ENCODE measurements around the gene SMAD3.

SMAD3 gene

GRCh38 chr15:67117370-67117769, 52.0 kb downstream of the SMAD3 start:
- no peak for TF ChIP-seq CTCF (IDR thresholded peaks at IDR 0.05; ENCODE audit: low read depth, low read length, missing control alignments)
- DNase-seq (ENCODE audit: low read depth) = no peak
- H3K4me3 ChIP-seq (ENCODE audit: low read depth, low read length) = no peak overlapping the region
- in situ Hi-C loops (cut with HindIII; ENCODE audit: low sequenced_read_pairs) = no loop called here

DNA sequence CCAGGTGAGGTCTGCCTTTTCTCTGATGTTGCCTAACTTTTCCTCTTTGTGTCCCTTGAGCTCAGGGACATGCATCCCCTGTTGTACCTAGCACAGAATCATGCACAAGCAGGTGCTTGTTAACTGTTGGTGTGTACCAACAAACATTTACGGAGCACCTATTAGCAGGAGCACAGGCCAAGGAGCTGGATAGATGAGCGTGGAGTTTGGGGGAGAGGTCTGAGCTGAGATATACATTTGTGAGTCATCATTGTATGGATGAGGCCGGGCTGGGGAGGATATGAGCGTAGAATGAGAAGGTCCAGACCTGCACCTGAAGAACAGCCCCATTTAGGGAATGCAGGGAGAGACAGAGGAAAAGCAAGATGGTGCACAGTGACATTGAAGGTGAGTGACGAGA, 53.4 kb downstream of the SMAD3 start:
- in situ Hi-C loops (cut with HindIII; ENCODE audit: low sequenced_read_pairs) = no loop called here
- no peak overlapping the region for H3K4me3 ChIP-seq (ENCODE audit: low read depth, low read length)
- TF ChIP-seq CTCF (IDR thresholded peaks at IDR 0.05; ENCODE audit: low read depth, low read length, missing control alignments) = no peak
- DNase-seq (ENCODE audit: low read depth) = no peak

- TF ChIP-seq CTCF (IDR thresholded peaks at IDR 0.05; ENCODE audit: low read depth, low read length, missing control alignments) = no peak
- in situ Hi-C loops (cut with HindIII; ENCODE audit: low sequenced_read_pairs) = no loop called here
- no peak for DNase-seq (ENCODE audit: low read depth)
- no peak overlapping the region for H3K4me3 ChIP-seq (ENCODE audit: low read depth, low read length)
These were observed 53.9 kb downstream of the SMAD3 start for GRCh38 chr15:67119238-67119846.

DNA sequence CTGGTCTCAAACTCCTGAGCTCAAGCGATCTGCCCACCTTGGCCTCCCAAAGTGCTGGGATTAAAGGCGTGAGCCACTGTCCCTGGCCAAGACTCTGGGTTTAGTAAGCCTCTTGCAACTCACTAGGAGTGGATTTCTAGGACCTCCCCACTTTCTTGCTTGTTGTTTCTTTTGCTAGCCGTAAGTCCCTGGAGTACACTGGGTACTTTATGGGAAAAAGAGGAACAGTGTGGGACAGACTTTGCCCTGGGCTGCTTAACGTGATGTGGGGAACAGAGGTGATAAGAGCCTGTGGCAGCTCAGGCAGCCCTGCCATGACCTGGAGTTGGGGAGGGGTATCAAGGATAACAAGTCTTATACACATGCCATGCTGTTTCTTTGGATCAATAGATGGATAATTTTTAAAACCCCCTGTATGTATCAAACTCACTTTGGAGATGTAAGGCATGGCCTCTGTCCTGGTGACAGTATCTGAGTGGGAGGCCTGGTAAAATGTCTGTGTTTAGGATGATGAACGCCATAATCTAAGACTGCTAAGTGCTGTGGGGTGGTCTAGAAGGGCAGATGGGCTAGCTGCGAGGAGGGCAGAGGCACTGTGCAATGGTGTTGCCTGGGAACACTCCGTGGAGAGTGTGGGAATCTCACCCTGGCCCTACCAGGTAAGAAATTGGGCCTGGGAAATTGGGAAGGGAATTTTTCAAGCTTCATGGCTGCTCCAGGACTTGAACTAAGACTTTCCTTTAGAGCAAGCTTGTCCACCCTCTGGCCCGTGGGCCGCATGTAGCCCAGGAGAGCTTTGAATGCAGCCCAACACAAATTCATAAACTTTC, 54.8 kb downstream of the SMAD3 start:
- H3K4me3 ChIP-seq (ENCODE audit: low read depth, low read length) = no peak overlapping the region
- TF ChIP-seq CTCF (IDR thresholded peaks at IDR 0.05; ENCODE audit: low read depth, low read length, missing control alignments) = no peak
- no peak for DNase-seq (ENCODE audit: low read depth)
- in situ Hi-C loops (cut with HindIII; ENCODE audit: low sequenced_read_pairs) = no loop called here

DNA sequence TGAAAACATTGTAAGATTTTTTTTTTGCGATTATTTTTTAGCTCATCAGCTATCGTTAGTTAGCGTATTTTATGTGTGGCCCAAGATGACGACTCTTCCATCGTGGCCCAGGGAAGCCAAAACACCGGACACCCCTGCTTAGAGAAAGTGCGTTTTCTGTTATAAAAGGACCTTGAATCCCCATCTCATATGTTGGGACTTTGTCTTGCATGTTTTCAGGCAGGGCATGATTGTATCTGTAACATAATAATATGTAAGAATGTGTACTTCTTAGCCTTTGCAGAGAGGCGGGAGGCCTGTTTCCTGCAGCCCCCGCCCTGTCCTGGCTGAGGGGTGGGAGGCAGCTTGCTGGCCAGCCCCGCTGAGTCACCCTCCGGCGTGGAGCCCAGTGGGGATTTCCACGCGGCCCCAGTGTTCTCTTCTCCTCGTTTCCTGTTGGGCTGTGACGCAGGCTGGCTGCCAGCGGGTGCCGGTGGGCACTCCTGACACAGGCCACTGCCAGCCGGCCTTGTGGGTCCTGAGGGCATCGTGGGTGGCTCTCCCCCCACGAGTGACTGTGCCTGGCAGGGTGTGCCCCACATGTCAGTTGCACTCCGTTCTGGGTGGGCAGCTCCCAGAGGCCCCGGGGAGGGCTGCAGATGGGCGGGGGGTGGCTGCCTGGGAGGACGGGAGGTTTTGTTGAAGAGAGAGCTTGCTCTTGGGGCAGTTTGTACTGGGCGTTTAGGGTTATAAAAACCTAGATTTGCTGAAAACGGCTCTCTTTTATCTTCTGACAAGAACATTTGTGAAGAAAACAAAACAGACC, 55.6 kb downstream of the SMAD3 start:
- in situ Hi-C loops (cut with HindIII; ENCODE audit: low sequenced_read_pairs) = no loop called here
- peak; percentile 73 for DNase-seq (ENCODE audit: low read depth)
- H3K4me3 ChIP-seq (ENCODE audit: low read depth, low read length) = no peak overlapping the region
- no peak for TF ChIP-seq CTCF (IDR thresholded peaks at IDR 0.05; ENCODE audit: low read depth, low read length, missing control alignments)
